Chondrocyte (in vitro differentiated cells): Measurements from ENCODE around the gene POU5F1. TPM values are rescaled to one million over a fixed set of nuclear protein-coding genes. Genes with fewer than 3 reads are reported as not detected.

Source experiments
- DNase-seq: peaks from one replicate; pipeline ENCODE4 v3.0.0; 2021; ENCODE audit warnings: mixed read lengths, low spot score
- H3K27ac Mint-ChIP-seq: one replicate; pipeline ENCODE4 v1.8.0; 2021; ENCODE audit warnings: mild to moderate bottlenecking, moderate library complexity, mixed read lengths; ENCODE audit not compliant: unreplicated experiment
- H3K27me3 Mint-ChIP-seq: 2 replicates; pipeline ENCODE4 v1.8.0; 2021; ENCODE audit warnings: low read depth, mixed read lengths
- H3K36me3 Mint-ChIP-seq: 2 replicates; pipeline ENCODE4 v1.8.0; 2021; ENCODE audit warnings: low read depth, mixed read lengths
- H3K4me1 Mint-ChIP-seq: 2 replicates; pipeline ENCODE4 v1.8.0; 2021; ENCODE audit warnings: low read depth, mild to moderate bottlenecking, mixed read lengths
- H3K4me3 Mint-ChIP-seq: one replicate; pipeline ENCODE4 v1.8.0; 2021; ENCODE audit warnings: mild to moderate bottlenecking, moderate library complexity, mixed read lengths; ENCODE audit not compliant: unreplicated experiment
- H3K9me3 Mint-ChIP-seq: 2 replicates; pipeline ENCODE4 v1.8.0; 2021; ENCODE audit warnings: low read depth, mixed read lengths
- CTCF ChIP-seq: fragments of 200-600 bp; sonication (generic); IDR thresholded peaks from 2 replicates; pipeline ENCODE4 v1.5.0; 2021; ENCODE audit warnings: antibody characterized with exemption, mild to moderate bottlenecking, moderate library complexity
- total RNA-seq: library from RNA; stranded (reverse); gene quantifications from 3 replicates; pipeline ENCODE4 v1.2.1, GENCODE V29; 2021

Gene POU5F1
- total RNA-seq, 1 donor from 2014 or later = 1.2 TPM

GRCh38 chr6:31161216-31162126 is 9.0 kb downstream of the POU5F1 start:
- Mint-ChIP-seq H3K4me1 (peaks cover 26% of the 10 kb centered on the region), H3K9me3 (no peaks in the 10 kb centered on the region), H3K36me3 (no peaks in the 10 kb centered on the region), H3K27ac (no peak overlapping the region), H3K4me3 (no peak overlapping the region), H3K27me3 (no peaks in the 10 kb centered on the region)
- TF ChIP-seq CTCF = no peak
- peak; percentile 84 for DNase-seq

- H3K27me3 Mint-ChIP-seq = no peaks in the 10 kb centered on the region
- peaks cover 26% of the 10 kb centered on the region for H3K4me1 Mint-ChIP-seq
- peak; percentile 10 for TF ChIP-seq CTCF
- H3K4me3 Mint-ChIP-seq = peak overlapping the region; percentile 89
- H3K27ac Mint-ChIP-seq = peak overlapping the region; percentile 90
- H3K36me3 Mint-ChIP-seq = peaks cover 1% of the 10 kb centered on the region
- no peaks in the 10 kb centered on the region for H3K9me3 Mint-ChIP-seq
- DNase-seq = no peak
These were observed 11.3 kb downstream of the POU5F1 start for GRCh38 chr6:31158863-31159855.

GRCh38 chr6:31158140-31158862 is 12.2 kb downstream of the POU5F1 start, which contains the start of gene TCF19:
Gene TCF19, plus strand, starts transcription at chr6:31158589. Its CDS starts 881 bp downstream, at chr6:31159470.
- no peak for TF ChIP-seq CTCF
- Mint-ChIP-seq H3K4me1 (peaks cover 26% of the 10 kb centered on the region), H3K9me3 (no peaks in the 10 kb centered on the region), H3K36me3 (peaks cover 1% of the 10 kb centered on the region), H3K27me3 (no peaks in the 10 kb centered on the region), H3K27ac (peak within 1 kb of the TSS; percentile 90), H3K4me3 (peak within 1 kb of the TSS; percentile 89)
- peak; percentile 99 for DNase-seq

GRCh38 chr6:31157513-31158139 is 12.9 kb downstream of the POU5F1 start, which contains the start of gene CCHCR1:
Gene CCHCR1, minus strand, starts transcription at chr6:31157802. Its CDS starts 202 bp downstream, at chr6:31157600.
- H3K9me3 Mint-ChIP-seq = no peaks in the 10 kb centered on the region
- H3K4me3 Mint-ChIP-seq = peak within 1 kb of the TSS; percentile 89
- no peak for DNase-seq
- peak within 1 kb of the TSS; percentile 90 for H3K27ac Mint-ChIP-seq
- TF ChIP-seq CTCF = no peak
- peaks cover 1% of the 10 kb centered on the region for H3K36me3 Mint-ChIP-seq
- no peaks in the 10 kb centered on the region for H3K27me3 Mint-ChIP-seq
- peaks cover 26% of the 10 kb centered on the region for H3K4me1 Mint-ChIP-seq
